Measurements from ENCODE around the gene COL25A1.

The COL25A1 gene

DNA sequence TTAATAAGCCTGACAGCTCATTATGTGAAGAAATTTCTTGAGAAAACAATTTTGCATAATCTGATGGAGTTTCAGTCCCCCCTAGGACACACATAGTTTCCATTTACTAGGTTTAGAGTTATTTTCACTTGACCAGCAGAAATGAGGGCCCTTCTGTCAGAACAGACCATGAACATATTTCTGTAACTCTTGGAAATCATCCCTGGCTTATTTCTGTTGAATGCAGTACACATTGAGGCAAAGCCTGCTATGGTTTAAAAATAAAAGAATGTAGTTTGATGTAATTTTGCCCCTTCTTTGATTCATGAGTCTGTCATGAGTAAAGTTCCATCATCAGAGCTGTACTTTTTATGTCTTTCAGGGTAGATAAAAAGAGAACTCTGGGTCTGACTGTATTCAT lies 435.0 kb downstream of the COL25A1 start:
- TF ChIP-seq, protein P1, sequence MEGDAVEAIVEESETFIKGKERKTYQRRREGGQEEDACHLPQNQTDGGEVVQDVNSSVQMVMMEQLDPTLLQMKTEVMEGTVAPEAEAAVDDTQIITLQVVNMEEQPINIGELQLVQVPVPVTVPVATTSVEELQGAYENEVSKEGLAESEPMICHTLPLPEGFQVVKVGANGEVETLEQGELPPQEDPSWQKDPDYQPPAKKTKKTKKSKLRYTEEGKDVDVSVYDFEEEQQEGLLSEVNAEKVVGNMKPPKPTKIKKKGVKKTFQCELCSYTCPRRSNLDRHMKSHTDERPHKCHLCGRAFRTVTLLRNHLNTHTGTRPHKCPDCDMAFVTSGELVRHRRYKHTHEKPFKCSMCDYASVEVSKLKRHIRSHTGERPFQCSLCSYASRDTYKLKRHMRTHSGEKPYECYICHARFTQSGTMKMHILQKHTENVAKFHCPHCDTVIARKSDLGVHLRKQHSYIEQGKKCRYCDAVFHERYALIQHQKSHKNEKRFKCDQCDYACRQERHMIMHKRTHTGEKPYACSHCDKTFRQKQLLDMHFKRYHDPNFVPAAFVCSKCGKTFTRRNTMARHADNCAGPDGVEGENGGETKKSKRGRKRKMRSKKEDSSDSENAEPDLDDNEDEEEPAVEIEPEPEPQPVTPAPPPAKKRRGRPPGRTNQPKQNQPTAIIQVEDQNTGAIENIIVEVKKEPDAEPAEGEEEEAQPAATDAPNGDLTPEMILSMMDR (IDR thresholded peaks at IDR 0.05; ENCODE audit: low read depth, low read length), result no peak
- in situ Hi-C loops (cut with HindIII; ENCODE audit: low sequenced_read_pairs), result no loop called here
- DNase-seq (ENCODE audit: low read depth, low spot score), result no peak
- H3K4me3 ChIP-seq (ENCODE audit: low read depth, low read length), result no peak overlapping the region

DNA sequence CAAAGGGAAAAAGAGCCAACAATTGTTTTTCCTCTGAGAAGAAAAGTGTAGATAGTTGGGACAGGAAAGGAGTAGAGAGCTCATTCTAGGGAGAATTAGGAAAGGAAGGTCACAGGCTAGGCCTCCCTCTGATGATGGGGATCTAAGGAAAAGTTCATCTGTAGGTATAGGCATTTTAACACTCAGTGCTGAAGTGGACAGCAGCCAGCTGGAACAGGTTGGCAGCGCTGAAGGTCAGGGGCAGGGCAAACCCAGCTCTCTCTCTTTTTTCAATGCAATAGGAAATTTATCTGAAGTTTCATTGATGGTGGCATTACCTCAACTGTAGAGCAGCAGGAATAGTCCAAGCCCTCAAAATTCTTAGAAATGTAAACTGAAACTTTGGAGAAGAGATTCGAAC lies 441.1 kb downstream of the COL25A1 start:
- in situ Hi-C loops (cut with HindIII; ENCODE audit: low sequenced_read_pairs), result no loop called here
- no peak overlapping the region for H3K4me3 ChIP-seq (ENCODE audit: low read depth, low read length)
- no peak for DNase-seq (ENCODE audit: low read depth, low spot score)

DNA sequence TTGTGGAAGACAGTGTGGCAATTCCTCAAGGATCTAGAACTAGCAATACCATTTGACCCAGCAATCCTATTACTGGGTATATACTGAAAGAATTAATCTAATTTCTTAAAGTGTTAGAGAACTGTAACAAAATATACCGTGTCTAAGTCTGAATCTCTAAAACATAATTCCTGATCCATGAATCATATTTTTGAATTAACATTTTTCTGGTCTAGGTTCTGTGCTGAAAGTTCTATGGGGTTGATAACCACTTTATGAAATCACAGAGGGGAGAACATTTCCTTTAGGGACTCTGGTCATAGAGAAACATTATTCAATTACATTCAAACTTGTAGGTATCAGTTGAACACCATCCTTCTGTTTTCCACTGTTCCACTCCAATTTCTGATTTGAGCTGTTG lies 447.7 kb downstream of the COL25A1 start:
- in situ Hi-C loops (cut with HindIII; ENCODE audit: low sequenced_read_pairs), result no loop called here
- TF ChIP-seq, protein P1 (IDR thresholded peaks at IDR 0.05; ENCODE audit: low read depth, low read length), result no peak
- no peak for DNase-seq (ENCODE audit: low read depth, low spot score)
- no peak overlapping the region for H3K4me3 ChIP-seq (ENCODE audit: low read depth, low read length)

More for the DNA sequence above, 441.1 kb downstream of the COL25A1 start:
- TF ChIP-seq, protein P1 (IDR thresholded peaks at IDR 0.05; ENCODE audit: low read depth, low read length), result no peak

DNA sequence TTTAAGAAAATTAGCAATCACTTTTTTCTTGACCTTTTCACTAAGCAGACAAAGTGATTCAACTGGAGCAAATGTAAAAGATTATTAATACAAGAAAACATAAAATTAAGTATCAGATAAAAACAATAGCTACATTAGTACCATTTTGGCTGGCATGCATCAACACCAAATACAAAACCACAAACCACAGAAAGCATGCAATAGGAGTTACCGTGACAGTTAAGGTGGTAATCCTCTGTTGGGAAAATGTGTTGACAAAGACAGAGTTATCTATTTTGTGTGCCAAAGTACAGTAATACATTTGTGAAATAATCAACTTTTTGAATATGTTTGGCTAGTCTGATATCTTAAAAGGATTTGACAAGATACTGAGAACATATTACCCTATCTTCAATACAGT lies 449.8 kb downstream of the COL25A1 start:
- in situ Hi-C loops (cut with HindIII; ENCODE audit: low sequenced_read_pairs), result no loop called here
- DNase-seq (ENCODE audit: low read depth, low spot score), result no peak
- TF ChIP-seq, protein P1 (IDR thresholded peaks at IDR 0.05; ENCODE audit: low read depth, low read length), result no peak
- H3K4me3 ChIP-seq (ENCODE audit: low read depth, low read length), result no peak overlapping the region

DNA sequence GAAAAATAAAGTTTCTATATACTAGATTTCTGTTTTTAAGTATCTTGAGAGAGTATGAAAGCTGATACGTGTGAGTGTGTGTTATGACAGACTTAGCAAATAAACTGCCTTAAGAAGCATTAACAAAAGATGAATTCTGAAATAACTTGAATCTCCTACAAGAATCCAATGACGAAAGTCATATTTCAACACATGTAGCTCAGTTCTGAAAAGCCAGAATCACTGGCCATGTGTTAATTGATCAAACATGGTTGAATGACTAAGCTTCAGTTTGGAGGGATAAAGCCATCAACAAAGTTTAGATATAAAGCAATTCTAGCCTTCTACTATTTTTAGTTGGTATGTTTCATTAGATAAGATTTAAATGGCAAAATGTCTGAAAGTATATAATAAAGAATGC lies 451.1 kb downstream of the COL25A1 start:
- DNase-seq (ENCODE audit: low read depth, low spot score), result no peak
- H3K4me3 ChIP-seq (ENCODE audit: low read depth, low read length), result no peak overlapping the region
- TF ChIP-seq, protein P1 (IDR thresholded peaks at IDR 0.05; ENCODE audit: low read depth, low read length), result no peak
- in situ Hi-C loops (cut with HindIII; ENCODE audit: low sequenced_read_pairs), result no loop called here

DNA sequence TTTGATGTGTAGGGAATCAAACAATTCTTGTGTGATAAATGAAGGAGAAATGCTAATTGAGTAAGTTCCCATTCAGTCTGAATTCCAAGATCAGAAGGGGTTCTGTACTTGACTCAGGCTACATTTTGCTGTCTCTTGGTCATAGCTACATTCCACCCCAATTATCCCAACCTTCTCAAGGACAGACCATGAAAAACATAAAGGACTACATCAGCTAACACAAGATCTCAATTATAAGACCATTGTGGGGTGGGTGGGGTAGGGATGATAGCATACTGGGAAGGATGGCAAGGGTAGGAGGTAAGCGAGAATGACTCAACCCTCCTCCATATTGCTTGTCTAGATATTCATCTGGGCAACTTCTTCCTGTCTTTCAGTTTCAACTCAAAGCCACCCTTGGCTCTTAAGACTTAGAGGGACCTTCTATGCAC lies 452.2 kb downstream of the COL25A1 start:
- TF ChIP-seq, protein P1 (IDR thresholded peaks at IDR 0.05; ENCODE audit: low read depth, low read length), result no peak
- no peak for DNase-seq (ENCODE audit: low read depth, low spot score)
- in situ Hi-C loops (cut with HindIII; ENCODE audit: low sequenced_read_pairs), result no loop called here
- no peak overlapping the region for H3K4me3 ChIP-seq (ENCODE audit: low read depth, low read length)
